K562 (cell line): ENCODE data around the gene ZFYVE16. TPM values are rescaled to one million over a fixed set of nuclear protein-coding genes. Genes with fewer than 3 reads are reported as not detected.

Source experiments
- AFF4 ChIP-seq: sonication (generic); formaldehyde crosslinking; IDR thresholded peaks from 2 replicates; pipeline ENCODE4 v1.8.0; 2023; ENCODE audit warnings: mild to moderate bottlenecking, missing genetic modification reagents
- BRF2 ChIP-seq: IDR thresholded peaks from 3 replicates; pipeline ENCODE4 v1.6.1; 2011; ENCODE audit warnings: borderline replicate concordance, mild to moderate bottlenecking; ENCODE audit not compliant: insufficient read length, insufficient read depth
- GABPA ChIP-seq: fragments of 200-800 bp; sonication (Bioruptor generic); conservative IDR thresholded peaks from 2 replicates; pipeline ENCODE4 v1.6.1; 2016; ENCODE audit warnings: low read depth, missing genetic modification characterization, missing compliant biosample characterization
- HMBOX1 ChIP-seq: sonication (generic); IDR thresholded peaks from 2 replicates; pipeline ENCODE4 v1.6.1; 2016
- L3MBTL2 ChIP-seq: fragments of 450-650 bp; IDR thresholded peaks from 2 replicates; pipeline ENCODE4 v1.6.1; 2016; ENCODE audit warnings: mild to moderate bottlenecking, moderate library complexity
- SMAD1 ChIP-seq: fragments of 150-350 bp; IDR thresholded peaks from 2 replicates; pipeline ENCODE4 v1.6.1; 2014; ENCODE audit warnings: low read length, low read depth; ENCODE audit not compliant: partially characterized antibody
- SPI1 ChIP-seq: IDR thresholded peaks from 2 replicates; pipeline ENCODE4 v1.6.1; 2011; ENCODE audit warnings: low read depth, low read length, control low read depth, borderline replicate concordance
- SRF ChIP-seq, 2 experiments: fragments of 250-450, 450-650 bp in 1 of 2; sonication (Bioruptor Pico) in 1 of 2; sonication (generic) in 1 of 2; formaldehyde crosslinking; IDR thresholded peaks; 2 replicates each; pipeline versions ENCODE4 v1.5.0 to v1.5.1; 2020 to 2022; ENCODE audit warnings: mild to moderate bottlenecking in 1 of 2, missing genetic modification reagents in 1 of 2
- ZNF165 ChIP-seq: fragments of 250-450 bp; sonication (Bioruptor Pico); IDR thresholded peaks from 2 replicates; pipeline ENCODE4 v1.4.0; 2020; ENCODE audit warnings: borderline replicate concordance
- ZNF318 ChIP-seq, 2 experiments: fragments of 450-650 bp; IDR thresholded peaks; 2 replicates each; pipeline ENCODE4 v1.6.1; 2016; ENCODE audit warnings: mild to moderate bottlenecking in 2 of 2, borderline replicate concordance in 1 of 2, low read depth in 1 of 2, moderate library complexity in 1 of 2
- ZNF76 ChIP-seq: fragments of 250-450 bp; sonication (Bioruptor Pico); IDR thresholded peaks from 2 replicates; pipeline ENCODE4 v1.4.0; 2020; ENCODE audit warnings: mild to moderate bottlenecking, moderate library complexity, borderline replicate concordance
- polyA plus RNA-seq, 8 experiments: library from polyadenylated mRNA; depleted of rRNA in 4 of 8; stranded (reverse) in 5 of 8; unstranded in 3 of 8; fragments of >200 nt; fragmentation: Nextera tagmentation in 2 of 8; fragmentation: Illumina TruSeq in 1 of 8; extraction: Ambion mirVana in 2 of 8; extraction: Trizol in 1 of 8; gene quantifications; 2 replicates each; pipeline versions ENCODE4 v1.2.1 to v1.2.3, GENCODE V29; 2011 to 2014; ENCODE audit warnings: inconsistent platforms in 1 of 8, missing spikeins in 1 of 8
- total RNA-seq, 7 experiments: library from RNA; depleted of rRNA in 6 of 7; stranded (reverse); fragments of >200 nt in 6 of 7; fragmentation: Illumina TruSeq in 2 of 7; extraction: Trizol in 2 of 7; gene quantifications; 2 replicates each; pipeline versions ENCODE4 v1.2.1 to v1.2.3, GENCODE V29; 2011 to 2021; ENCODE audit warnings: low replicate concordance in 1 of 7

ZFYVE16 gene
- total and polyA plus RNA-seq, 9 of the 15 experiments (the other 6 are each of a cell fraction or from before 2014, with no cell fraction given) = 6.0 to 18.9 (median 12.5) TPM

- TF ChIP-seq ZNF76 (no peak), SMAD1 (peak; percentile 22), SPI1 (peak; percentile 34), L3MBTL2 (peak; percentile 48; the same call in 1 of the 2 replicates), AFF4 (CRISPR knock-in tag) (peak; percentile 56; the same call in 1 of the 2 replicates), SRF (CRISPR knock-in tag; IDR thresholded peaks at IDR 0.05) (peak in 1 of 2 experiments; percentile 78; a peak in 2 of 4 replicates), ZNF165 (CRISPR knock-in tag) (no peak), ZNF318 (IDR thresholded peaks at IDR 0.05; ENCODE audit: borderline replicate concordance in 1 of 2, low read depth in 1 of 2) (no peak), GABPA (tag) (peak; percentile 88), BRF2 (no peak), HMBOX1 (no peak)
These were observed at the start of gene ZFYVE16 (continued) for GRCh38 chr5:80407735-80408483.
